Measurements from ENCODE around the gene PMEL. TPM values are rescaled to one million over a fixed set of nuclear protein-coding genes. Genes with fewer than 3 reads are reported as not detected.
"Not testable (repeated sequence)": the region's sequence is repeated elsewhere in the genome, so short reads cannot be mapped to it uniquely, and the experiment has no call there.

PMEL gene
- total and polyA plus RNA-seq, 8 donors: 0.99 to 3.8 (median 2.6) TPM

DNA sequence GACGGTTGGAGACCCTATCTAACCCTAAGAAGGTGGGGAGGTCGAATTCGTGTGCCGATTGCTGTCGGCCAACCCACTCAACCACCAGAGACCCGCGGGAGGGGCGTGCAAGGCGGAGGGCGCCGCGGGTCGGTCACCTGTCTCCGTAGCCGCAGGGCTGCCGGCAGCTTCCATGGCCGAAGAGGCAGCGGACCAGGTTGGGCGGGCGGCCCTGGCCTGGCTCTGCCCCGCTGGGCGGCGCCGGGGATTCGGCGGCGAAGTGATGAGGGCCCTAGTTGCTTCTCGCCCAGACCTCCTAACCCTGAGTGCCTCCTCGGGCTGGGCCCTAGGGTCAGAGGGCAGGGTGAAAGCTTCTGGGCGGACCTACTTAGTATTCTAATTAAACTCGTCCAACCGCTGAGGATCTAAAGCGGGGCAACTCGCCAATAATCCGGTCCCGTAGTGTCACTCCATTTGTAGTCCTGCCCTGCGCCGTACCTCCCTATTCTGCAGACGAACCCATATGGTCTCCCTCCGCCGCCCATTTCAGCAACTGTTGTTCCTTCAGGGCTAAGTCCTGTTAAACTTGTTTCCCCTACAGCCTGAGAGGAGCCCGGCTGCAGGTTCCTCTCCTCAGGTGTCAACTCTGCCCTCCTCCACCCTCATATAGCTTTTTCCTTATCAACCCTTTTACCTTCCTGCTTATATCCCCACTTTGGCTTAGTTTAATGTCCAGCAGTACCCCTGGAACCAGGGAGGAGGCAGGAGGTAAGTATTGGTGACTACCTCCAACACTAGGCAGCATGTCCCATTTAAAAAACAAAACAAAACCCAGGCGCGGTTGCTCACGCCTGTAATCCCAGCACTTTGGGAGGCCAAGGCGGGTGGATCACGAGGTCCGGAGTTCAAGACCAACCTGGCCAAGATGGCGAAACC, 38.0 kb downstream of the PMEL start, which contains the start of gene PYM1:
TSS of gene PYM1 (minus strand) at position 307 of the 915 bp plus-strand sequence. CDS start at position 174, 133 bp downstream.
- Histone ChIP-seq H3K36me3 (peaks cover 0 to 15% of the 10 kb centered on the region in 2 donors), H3K9me3 (no peaks in the 10 kb centered on the region), H3K27ac (peak within 1 kb of the TSS; percentile 97 to 99), H3K27me3 (no peaks in the 10 kb centered on the region), H3K4me1 (peaks cover 27 to 65% of the 10 kb centered on the region in 2 donors), H3K4me3 (peak within 1 kb of the TSS; percentile 77 to 78)
- DNase-seq (peak; percentile 70 to 94 (median 84)), ATAC-seq (peak; percentile 70)
- TF ChIP-seq CTCF (IDR thresholded peaks at IDR 0.05): no peak
- intact Hi-C loops (cut with DNase I): loop anchor here in 1 of 2 donors (10.0 kb wide), 1 partner anchor 93 kb away; no protein-coding TSS in a partner anchor

GRCh38 chr12:55926738-55927587, 38.9 kb downstream of the PMEL start:
- ATAC-seq: peak; percentile 83
- intact Hi-C loops (cut with DNase I): loop anchor here in 1 of 2 donors (10.0 kb wide), 1 partner anchor 92 kb away; no protein-coding TSS in a partner anchor
- H3K4me1 ChIP-seq: peaks cover 24 to 63% of the 10 kb centered on the region in 2 donors

DNA sequence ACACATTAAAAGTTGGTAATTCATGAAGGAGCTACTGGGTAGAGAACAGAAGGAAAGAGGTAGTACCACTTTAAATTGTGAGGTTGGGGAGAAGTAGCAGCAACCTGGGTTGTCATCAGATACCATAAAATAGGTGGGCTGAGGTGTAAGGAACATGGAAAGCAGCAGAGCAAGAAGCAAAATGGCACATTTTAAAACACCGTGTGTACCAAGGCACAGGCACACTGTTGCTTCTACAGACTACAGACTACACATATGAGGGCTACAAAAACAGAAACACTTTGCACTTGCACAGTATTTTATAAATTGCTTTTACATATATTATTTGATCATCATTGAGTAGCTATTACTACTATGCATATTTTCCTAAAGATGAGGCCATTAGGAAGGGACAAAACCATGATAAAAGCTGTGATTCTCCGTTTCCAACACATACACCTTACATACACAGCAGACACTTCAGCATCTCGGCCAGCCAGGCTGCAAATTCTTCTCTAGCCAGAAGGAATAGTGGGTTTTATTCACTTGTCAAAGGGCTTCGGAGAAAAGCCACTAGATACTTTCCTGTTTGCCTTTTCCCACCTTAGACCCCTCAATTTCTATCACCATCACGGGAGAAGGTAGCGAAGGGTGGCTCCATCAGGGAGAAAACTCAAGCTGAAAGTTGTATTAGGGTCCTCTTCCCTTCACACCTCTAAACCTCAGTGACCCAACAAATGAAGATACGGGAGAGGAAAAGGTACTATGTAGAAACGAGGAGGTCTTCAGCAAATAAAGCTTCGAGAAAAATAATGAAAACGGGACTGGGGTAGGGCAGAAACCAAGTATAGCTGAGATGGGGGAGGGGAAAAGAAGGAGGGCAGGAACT, 39.7 kb downstream of the PMEL start:
- intact Hi-C loops (cut with DNase I): loop anchor here in 1 of 2 donors (10.0 kb wide), 1 partner anchor 91 kb away; no protein-coding TSS in a partner anchor
- Histone ChIP-seq H3K27me3 (no peaks in the 10 kb centered on the region), H3K9me3 (no peaks in the 10 kb centered on the region), H3K4me1 (peaks cover 20 to 66% of the 10 kb centered on the region in 2 donors), H3K36me3 (peaks cover 0 to 30% of the 10 kb centered on the region in 2 donors), H3K4me3 (peak overlapping the region; percentile 77 to 78), H3K27ac (peak overlapping the region; percentile 97 to 99)
- no peak for DNase-seq
- no peak for ATAC-seq
- TF ChIP-seq CTCF (IDR thresholded peaks at IDR 0.05): no peak

More at GRCh38 chr12:55926738-55927587, 38.9 kb downstream of the PMEL start:
- H3K27ac ChIP-seq: peak overlapping the region; percentile 97 to 99
- peaks cover 0 to 24% of the 10 kb centered on the region in 2 donors for H3K36me3 ChIP-seq
- H3K4me3 ChIP-seq: peak overlapping the region; percentile 77 to 78
- DNase-seq: peak; percentile 90 to 95 (median 92)
- no peaks in the 10 kb centered on the region for H3K27me3 ChIP-seq
- H3K9me3 ChIP-seq: no peaks in the 10 kb centered on the region
- peak; percentile 37 to 49 for TF ChIP-seq CTCF (IDR thresholded peaks at IDR 0.05)

- DNase-seq: no peak
- no peaks in the 10 kb centered on the region for H3K27me3 ChIP-seq
- peaks cover 13 to 61% of the 10 kb centered on the region in 2 donors for H3K4me1 ChIP-seq
- intact Hi-C loops (cut with DNase I): loop anchor here in 1 of 2 donors (10.0 kb wide), 1 partner anchor 91 kb away; no protein-coding TSS in a partner anchor
- H3K36me3 ChIP-seq: peaks cover 0 to 30% of the 10 kb centered on the region in 2 donors
- H3K9me3 ChIP-seq: no peaks in the 10 kb centered on the region
- no peak for ATAC-seq
- H3K27ac ChIP-seq: peak overlapping the region in 1 of 2 donors; percentile 10
- no peak overlapping the region for H3K4me3 ChIP-seq
- TF ChIP-seq CTCF (IDR thresholded peaks at IDR 0.05): no peak
Measured at GRCh38 chr12:55925371-55925770, 40.5 kb downstream of the PMEL start.

GRCh38 chr12:55923648-55924047, 42.2 kb downstream of the PMEL start:
- DNase-seq, H3K27ac ChIP-seq, H3K9me3 ChIP-seq, ATAC-seq, H3K27me3 ChIP-seq, H3K4me3 ChIP-seq: not testable (repeated sequence)
- Histone ChIP-seq H3K36me3 (peaks cover 0 to 30% of the 10 kb centered on the region in 2 donors), H3K4me1 (peaks cover 12 to 44% of the 10 kb centered on the region in 2 donors)
- intact Hi-C loops (cut with DNase I): loop anchor here in 1 of 2 donors (10.0 kb wide), 1 partner anchor 89 kb away; no protein-coding TSS in a partner anchor
